ENCODE results near the gene GINM1.

GINM1 gene, protein sequence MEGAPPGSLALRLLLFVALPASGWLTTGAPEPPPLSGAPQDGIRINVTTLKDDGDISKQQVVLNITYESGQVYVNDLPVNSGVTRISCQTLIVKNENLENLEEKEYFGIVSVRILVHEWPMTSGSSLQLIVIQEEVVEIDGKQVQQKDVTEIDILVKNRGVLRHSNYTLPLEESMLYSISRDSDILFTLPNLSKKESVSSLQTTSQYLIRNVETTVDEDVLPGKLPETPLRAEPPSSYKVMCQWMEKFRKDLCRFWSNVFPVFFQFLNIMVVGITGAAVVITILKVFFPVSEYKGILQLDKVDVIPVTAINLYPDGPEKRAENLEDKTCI

DNA sequence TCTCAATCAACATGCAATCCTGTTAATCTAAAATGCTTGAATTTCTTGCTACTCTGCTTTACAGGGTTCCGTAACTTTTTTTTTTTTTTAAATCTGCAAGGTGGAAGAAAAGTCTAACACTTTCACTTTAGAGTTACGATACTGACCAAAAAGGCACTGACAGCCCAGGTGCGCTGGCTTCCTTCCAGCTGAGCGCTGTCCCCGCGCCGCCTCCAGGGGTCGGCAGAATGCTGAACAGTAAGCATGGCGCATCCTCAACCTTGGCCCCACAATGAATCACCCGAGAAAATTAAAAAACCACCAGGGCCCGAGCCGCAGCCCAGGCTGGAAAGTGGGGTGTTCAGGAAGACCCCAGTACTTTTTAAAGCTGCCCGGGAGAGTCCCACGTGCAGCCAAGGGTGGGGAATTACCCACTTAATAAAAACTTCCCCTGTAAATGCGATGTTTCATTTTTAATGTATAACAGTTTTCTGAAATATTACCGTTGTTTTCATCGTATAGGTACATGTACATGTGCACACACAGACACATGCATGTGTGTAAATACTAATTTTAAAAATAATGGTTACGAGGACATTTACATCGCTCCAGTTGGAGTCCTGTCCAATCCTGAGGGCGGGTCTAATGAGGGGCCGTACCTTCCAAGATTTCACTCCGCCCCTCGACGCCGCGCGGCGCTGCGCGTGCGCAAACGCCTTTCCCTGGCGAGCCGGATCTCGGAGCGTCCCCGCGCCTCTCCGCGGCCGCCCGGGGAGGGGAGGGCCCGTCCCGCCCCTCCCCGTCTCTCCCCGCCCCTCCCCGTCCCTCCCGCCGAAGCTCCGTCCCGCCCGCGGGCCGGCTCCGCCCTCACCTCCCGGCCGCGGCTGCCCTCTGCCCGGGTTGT lies at the start of gene GINM1:
Gene GINM1 (plus strand): TSS at position 849 of the 883 bp plus-strand sequence. CDS start 40 bp downstream, outside the sequence.
- ChIA-PET POLR2A (interaction anchor here (0.6 to 1.5 kb wide), 13 partner anchors 15 to 501 kb away, joined by 3 to 12 read pairs (median 3); partner anchors contain the start of genes LATS1 and PPIL4), CTCF (interaction anchor here (0.6 to 2.1 kb wide), 7 partner anchors 19 to 1333 kb away, joined by 3 to 14 read pairs (median 4); partner anchors contain the start of gene PPIL4)
- no peaks in the 10 kb centered on the region for H3K9me3 ChIP-seq (ENCODE audit: control insufficient read depth, insufficient read depth, low read depth, low read length)
- peak within 1 kb of the TSS; percentile 90 for H3K27ac ChIP-seq (ENCODE audit: extremely low read depth, low read depth, low read length)
- peaks cover 22% of the 10 kb centered on the region; the same call in 1 of the 2 replicates for H3K4me1 ChIP-seq (ENCODE audit: control insufficient read depth, insufficient read depth, low read length)
- peak within 1 kb of the TSS; percentile 83 for H3K4me3 ChIP-seq (ENCODE audit: low read depth, low read length)
- no peaks in the 10 kb centered on the region for H3K36me3 ChIP-seq (ENCODE audit: control insufficient read depth in 2 of 2, insufficient read depth in 1 of 2, low read length in 2 of 2)
- TF ChIP-seq, protein P1, sequence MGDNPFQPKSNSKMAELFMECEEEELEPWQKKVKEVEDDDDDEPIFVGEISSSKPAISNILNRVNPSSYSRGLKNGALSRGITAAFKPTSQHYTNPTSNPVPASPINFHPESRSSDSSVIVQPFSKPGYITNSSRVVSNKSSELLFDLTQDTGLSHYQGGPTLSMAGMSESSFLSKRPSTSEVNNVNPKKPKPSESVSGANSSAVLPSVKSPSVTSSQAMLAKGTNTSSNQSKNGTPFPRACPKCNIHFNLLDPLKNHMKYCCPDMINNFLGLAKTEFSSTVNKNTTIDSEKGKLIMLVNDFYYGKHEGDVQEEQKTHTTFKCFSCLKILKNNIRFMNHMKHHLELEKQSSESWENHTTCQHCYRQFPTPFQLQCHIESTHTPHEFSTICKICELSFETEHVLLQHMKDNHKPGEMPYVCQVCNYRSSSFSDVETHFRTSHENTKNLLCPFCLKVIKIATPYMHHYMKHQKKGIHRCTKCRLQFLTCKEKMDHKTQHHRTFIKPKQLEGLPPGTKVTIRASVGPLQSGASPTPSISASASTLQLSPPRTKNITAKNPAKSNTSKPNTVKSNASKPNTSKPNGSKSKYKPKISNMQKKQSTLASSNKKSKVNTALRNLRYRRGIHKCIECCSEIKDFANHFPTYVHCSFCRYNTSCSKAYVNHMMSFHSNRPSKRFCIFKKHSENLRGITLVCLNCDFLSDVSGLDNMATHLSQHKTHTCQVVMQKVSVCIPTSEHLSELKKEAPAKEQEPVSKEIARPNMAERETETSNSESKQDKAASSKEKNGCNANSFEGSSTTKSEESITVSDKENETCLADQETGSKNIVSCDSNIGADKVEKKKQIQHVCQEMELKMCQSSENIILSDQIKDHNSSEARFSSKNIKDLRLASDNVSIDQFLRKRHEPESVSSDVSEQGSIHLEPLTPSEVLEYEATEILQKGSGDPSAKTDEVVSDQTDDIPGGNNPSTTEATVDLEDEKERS (tag by site-specific recombination; IDR thresholded peaks at IDR 0.05): no peak
- TF ChIP-seq ZNF24 (tag by site-specific recombination; IDR thresholded peaks at IDR 0.05) (peak; percentile 52; the same call in 1 of the 2 replicates), OSR2 (tag by site-specific recombination; IDR thresholded peaks at IDR 0.05) (no peak; the same call in 1 of the 2 replicates), ZNF843 (tag by site-specific recombination; IDR thresholded peaks at IDR 0.05) (0 out of 2 replicates have a peak, but pooled peaks have one; percentile 16), ZEB2 (tag by site-specific recombination; IDR thresholded peaks at IDR 0.05) (peak; percentile 84), ZNF274 (IDR thresholded peaks at IDR 0.05; ENCODE audit: low read length) (no peak), ZNF274 (tag by site-specific recombination; IDR thresholded peaks at IDR 0.05; ENCODE audit: borderline replicate concordance) (no peak), SP2 (tag by site-specific recombination; IDR thresholded peaks at IDR 0.05) (peak; percentile 73), ZNF48 (tag by site-specific recombination; IDR thresholded peaks at IDR 0.05) (no peak), ZNF664 (tag by site-specific recombination; IDR thresholded peaks at IDR 0.05) (no peak), ZNF501 (tag by site-specific recombination; IDR thresholded peaks at IDR 0.05) (0 out of 2 replicates have a peak, but pooled peaks have one; percentile 32), ZNF76 (tag by site-specific recombination; IDR thresholded peaks at IDR 0.05; ENCODE audit: borderline replicate concordance, low read depth) (no peak), GLIS2 (tag by site-specific recombination; IDR thresholded peaks at IDR 0.05) (peak; percentile 12; the same call in 1 of the 2 replicates), ZNF654 (tag by site-specific recombination; IDR thresholded peaks at IDR 0.05; ENCODE audit: low read depth) (peak; percentile 49), PRDM1 (tag by site-specific recombination; IDR thresholded peaks at IDR 0.05) (peak; percentile 54; the same call in 1 of the 2 replicates), ZNF624 (tag by site-specific recombination; IDR thresholded peaks at IDR 0.05) (no peak), ZBTB20 (tag by site-specific recombination; IDR thresholded peaks at IDR 0.05) (peak; percentile 8; the same call in 1 of the 2 replicates)
- TF ChIP-seq, protein P2, sequence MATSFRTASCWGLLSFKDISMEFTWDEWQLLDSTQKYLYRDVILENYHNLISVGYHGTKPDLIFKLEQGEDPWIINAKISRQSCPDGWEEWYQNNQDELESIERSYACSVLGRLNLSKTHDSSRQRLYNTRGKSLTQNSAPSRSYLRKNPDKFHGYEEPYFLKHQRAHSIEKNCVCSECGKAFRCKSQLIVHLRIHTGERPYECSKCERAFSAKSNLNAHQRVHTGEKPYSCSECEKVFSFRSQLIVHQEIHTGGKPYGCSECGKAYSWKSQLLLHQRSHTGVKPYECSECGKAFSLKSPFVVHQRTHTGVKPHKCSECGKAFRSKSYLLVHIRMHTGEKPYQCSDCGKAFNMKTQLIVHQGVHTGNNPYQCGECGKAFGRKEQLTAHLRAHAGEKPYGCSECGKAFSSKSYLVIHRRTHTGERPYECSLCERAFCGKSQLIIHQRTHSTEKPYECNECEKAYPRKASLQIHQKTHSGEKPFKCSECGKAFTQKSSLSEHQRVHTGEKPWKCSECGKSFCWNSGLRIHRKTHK (tag by site-specific recombination; IDR thresholded peaks at IDR 0.05): no peak
- TF ChIP-seq, protein P3, sequence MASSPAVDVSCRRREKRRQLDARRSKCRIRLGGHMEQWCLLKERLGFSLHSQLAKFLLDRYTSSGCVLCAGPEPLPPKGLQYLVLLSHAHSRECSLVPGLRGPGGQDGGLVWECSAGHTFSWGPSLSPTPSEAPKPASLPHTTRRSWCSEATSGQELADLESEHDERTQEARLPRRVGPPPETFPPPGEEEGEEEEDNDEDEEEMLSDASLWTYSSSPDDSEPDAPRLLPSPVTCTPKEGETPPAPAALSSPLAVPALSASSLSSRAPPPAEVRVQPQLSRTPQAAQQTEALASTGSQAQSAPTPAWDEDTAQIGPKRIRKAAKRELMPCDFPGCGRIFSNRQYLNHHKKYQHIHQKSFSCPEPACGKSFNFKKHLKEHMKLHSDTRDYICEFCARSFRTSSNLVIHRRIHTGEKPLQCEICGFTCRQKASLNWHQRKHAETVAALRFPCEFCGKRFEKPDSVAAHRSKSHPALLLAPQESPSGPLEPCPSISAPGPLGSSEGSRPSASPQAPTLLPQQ (tag by site-specific recombination; IDR thresholded peaks at IDR 0.05): peak; percentile 91
- TF ChIP-seq, protein P4, sequence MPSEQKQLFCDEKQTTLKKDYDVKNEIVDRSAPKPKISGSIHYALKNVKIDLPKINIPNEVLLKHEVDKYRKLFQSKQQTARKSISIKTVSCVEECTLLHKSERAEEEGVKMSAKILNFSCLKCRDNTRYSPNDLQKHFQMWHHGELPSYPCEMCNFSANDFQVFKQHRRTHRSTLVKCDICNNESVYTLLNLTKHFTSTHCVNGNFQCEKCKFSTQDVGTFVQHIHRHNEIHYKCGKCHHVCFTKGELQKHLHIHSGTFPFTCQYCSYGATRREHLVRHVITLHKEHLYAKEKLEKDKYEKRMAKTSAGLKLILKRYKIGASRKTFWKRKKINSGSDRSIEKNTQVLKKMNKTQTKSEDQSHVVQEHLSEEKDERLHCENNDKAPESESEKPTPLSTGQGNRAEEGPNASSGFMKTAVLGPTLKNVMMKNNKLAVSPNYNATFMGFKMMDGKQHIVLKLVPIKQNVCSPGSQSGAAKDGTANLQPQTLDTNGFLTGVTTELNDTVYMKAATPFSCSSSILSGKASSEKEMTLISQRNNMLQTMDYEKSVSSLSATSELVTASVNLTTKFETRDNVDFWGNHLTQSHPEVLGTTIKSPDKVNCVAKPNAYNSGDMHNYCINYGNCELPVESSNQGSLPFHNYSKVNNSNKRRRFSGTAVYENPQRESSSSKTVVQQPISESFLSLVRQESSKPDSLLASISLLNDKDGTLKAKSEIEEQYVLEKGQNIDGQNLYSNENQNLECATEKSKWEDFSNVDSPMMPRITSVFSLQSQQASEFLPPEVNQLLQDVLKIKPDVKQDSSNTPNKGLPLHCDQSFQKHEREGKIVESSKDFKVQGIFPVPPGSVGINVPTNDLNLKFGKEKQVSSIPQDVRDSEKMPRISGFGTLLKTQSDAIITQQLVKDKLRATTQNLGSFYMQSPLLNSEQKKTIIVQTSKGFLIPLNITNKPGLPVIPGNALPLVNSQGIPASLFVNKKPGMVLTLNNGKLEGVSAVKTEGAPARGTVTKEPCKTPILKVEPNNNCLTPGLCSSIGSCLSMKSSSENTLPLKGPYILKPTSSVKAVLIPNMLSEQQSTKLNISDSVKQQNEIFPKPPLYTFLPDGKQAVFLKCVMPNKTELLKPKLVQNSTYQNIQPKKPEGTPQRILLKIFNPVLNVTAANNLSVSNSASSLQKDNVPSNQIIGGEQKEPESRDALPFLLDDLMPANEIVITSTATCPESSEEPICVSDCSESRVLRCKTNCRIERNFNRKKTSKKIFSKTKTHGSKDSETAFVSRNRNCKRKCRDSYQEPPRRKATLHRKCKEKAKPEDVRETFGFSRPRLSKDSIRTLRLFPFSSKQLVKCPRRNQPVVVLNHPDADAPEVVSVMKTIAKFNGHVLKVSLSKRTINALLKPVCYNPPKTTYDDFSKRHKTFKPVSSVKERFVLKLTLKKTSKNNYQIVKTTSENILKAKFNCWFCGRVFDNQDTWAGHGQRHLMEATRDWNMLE (tag by site-specific recombination; conservative IDR thresholded peaks at IDR 0.05; ENCODE audit: low read depth): no peak
- TF ChIP-seq, protein P5, sequence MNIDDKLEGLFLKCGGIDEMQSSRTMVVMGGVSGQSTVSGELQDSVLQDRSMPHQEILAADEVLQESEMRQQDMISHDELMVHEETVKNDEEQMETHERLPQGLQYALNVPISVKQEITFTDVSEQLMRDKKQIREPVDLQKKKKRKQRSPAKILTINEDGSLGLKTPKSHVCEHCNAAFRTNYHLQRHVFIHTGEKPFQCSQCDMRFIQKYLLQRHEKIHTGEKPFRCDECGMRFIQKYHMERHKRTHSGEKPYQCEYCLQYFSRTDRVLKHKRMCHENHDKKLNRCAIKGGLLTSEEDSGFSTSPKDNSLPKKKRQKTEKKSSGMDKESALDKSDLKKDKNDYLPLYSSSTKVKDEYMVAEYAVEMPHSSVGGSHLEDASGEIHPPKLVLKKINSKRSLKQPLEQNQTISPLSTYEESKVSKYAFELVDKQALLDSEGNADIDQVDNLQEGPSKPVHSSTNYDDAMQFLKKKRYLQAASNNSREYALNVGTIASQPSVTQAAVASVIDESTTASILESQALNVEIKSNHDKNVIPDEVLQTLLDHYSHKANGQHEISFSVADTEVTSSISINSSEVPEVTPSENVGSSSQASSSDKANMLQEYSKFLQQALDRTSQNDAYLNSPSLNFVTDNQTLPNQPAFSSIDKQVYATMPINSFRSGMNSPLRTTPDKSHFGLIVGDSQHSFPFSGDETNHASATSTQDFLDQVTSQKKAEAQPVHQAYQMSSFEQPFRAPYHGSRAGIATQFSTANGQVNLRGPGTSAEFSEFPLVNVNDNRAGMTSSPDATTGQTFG (tag by site-specific recombination; IDR thresholded peaks at IDR 0.05; ENCODE audit: borderline replicate concordance): no peak
